Measurements from ENCODE around the gene SFTPA1. TPM values are rescaled to one million over a fixed set of nuclear protein-coding genes. Genes with fewer than 3 reads are reported as not detected.
"Not testable (repeated sequence)": the region's sequence is repeated elsewhere in the genome, so short reads cannot be mapped to it uniquely, and the experiment has no call there.

SFTPA1 gene
- total RNA-seq, 1 donor from 2014 or later: not detected

DNA sequence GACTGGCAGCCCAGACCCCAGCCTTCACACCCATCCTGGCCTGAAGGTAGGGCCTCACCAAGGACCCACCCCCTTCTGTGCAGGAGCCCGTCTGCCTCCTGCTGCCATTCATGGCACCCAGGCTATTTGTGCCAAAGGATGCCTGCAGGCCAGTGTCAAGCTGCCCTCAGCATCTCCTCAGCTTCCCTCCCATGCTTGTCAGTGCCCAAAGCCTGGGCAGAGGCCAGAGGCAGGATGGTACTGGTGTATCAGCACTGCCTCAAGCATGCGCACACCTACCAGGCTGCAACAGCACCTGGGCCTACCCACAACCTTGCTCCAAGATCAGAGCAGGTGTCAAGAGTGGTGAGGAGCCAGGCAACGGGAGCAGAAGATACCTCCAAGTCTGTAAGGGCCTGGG is 27.6 kb downstream of the SFTPA1 start:
- Mint-ChIP-seq H3K36me3 (ENCODE audit: unreplicated experiment) (no peaks in the 10 kb centered on the region), H3K4me1 (ENCODE audit: unreplicated experiment) (no peaks in the 10 kb centered on the region), H3K27me3 (ENCODE audit: unreplicated experiment) (peaks cover 27% of the 10 kb centered on the region), H3K4me3 (ENCODE audit: unreplicated experiment) (no peak overlapping the region), H3K27ac (ENCODE audit: unreplicated experiment) (no peak overlapping the region), H3K9me3 (ENCODE audit: unreplicated experiment) (no peaks in the 10 kb centered on the region)
- no peak for TF ChIP-seq CTCF (IDR thresholded peaks at IDR 0.05)
- DNase-seq (ENCODE audit: extremely low spot score, unreplicated experiment): no peak

DNA sequence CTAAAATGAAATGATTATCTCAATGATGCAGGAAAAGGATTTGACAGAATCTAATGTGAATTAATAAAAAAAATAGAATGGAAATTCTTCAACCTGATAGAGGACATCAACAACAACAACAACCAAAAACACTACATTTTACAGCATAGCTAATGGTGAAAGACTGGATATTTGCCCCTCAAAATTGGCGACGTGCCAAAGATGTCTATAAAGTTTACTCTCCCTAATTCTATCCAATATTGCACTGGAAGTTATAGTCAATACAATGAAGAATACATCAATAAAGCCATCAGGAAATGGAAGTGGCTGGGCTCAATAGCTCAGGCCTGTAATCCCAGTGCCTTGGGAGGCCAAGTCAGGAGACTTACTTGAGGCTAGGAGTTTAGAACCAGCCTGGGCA is 42.0 kb downstream of the SFTPA1 start:
- not testable (repeated sequence) for H3K27ac Mint-ChIP-seq (ENCODE audit: unreplicated experiment); H3K9me3 Mint-ChIP-seq (ENCODE audit: unreplicated experiment); DNase-seq (ENCODE audit: extremely low spot score, unreplicated experiment)

DNA sequence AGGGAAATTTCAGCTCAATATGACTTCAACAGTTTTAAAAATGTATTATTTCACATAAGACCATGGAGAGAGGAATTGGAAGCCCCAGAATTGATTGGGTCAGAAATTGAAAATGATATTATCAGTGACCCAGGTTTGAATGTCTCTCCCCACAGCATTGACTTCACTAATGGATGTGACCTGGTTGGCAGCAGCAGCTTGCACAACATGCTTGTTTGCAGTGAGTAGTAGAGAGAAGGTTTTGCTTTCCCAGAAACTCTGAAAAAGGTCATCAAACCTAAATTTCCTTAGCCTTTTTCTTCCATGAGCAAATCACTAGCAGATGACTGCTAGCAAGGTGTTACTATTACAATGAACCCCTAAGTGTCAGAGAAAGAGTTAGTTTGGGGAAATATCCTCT is 52.5 kb downstream of the SFTPA1 start:
- not testable (repeated sequence) for DNase-seq (ENCODE audit: extremely low spot score, unreplicated experiment)

More for the DNA sequence above, 42.0 kb downstream of the SFTPA1 start:
- peaks cover 14% of the 10 kb centered on the region for H3K27me3 Mint-ChIP-seq (ENCODE audit: unreplicated experiment)
- not testable (repeated sequence) for H3K36me3 Mint-ChIP-seq (ENCODE audit: unreplicated experiment); H3K4me1 Mint-ChIP-seq (ENCODE audit: unreplicated experiment); H3K4me3 Mint-ChIP-seq (ENCODE audit: unreplicated experiment)

GRCh38 chr10:79664686-79665085 is 53.9 kb downstream of the SFTPA1 start:
- H3K36me3 Mint-ChIP-seq (ENCODE audit: unreplicated experiment); H3K4me3 Mint-ChIP-seq (ENCODE audit: unreplicated experiment); H3K9me3 Mint-ChIP-seq (ENCODE audit: unreplicated experiment); DNase-seq (ENCODE audit: extremely low spot score, unreplicated experiment); H3K27me3 Mint-ChIP-seq (ENCODE audit: unreplicated experiment); H3K4me1 Mint-ChIP-seq (ENCODE audit: unreplicated experiment); H3K27ac Mint-ChIP-seq (ENCODE audit: unreplicated experiment): not testable (repeated sequence)

More for the DNA sequence above, 52.5 kb downstream of the SFTPA1 start:
- H3K9me3 Mint-ChIP-seq (ENCODE audit: unreplicated experiment); H3K4me1 Mint-ChIP-seq (ENCODE audit: unreplicated experiment); H3K27me3 Mint-ChIP-seq (ENCODE audit: unreplicated experiment); H3K27ac Mint-ChIP-seq (ENCODE audit: unreplicated experiment); H3K4me3 Mint-ChIP-seq (ENCODE audit: unreplicated experiment); H3K36me3 Mint-ChIP-seq (ENCODE audit: unreplicated experiment): not testable (repeated sequence)

Other genes with a start within 250 kb of the SFTPA1 start
- 85.7 and 88.3 TPM in 2 replicates for gene ZCCHC24, start 165.3 kb upstream of the SFTPA1 start, total RNA-seq
- 0.10 TPM in 1 of 2 replicates, not detected in the other for gene EIF5AL1, start 98.4 kb upstream of the SFTPA1 start, total RNA-seq
- gene SFTPA2, start 50.5 kb upstream of the SFTPA1 start, total RNA-seq: not detected in 2 replicates
- gene NUTM2B, start 92.3 kb downstream of the SFTPA1 start, total RNA-seq: 1.3 and 1.5 TPM in 2 replicates
- 0.76 and 0.89 TPM in 2 replicates for gene NUTM2E, start 215.8 kb downstream of the SFTPA1 start, total RNA-seq